HG02610 (cell line): ENCODE data around the gene XKR8.

ENCODE experiments used
- ATAC-seq: cut with Tn5 transposase; IDR thresholded peaks from one replicate; pipeline ENCODE4 v1.9.1; 2021; ENCODE audit warnings: mild to moderate bottlenecking, moderate library complexity; ENCODE audit not compliant: unreplicated experiment

The XKR8 gene

DNA sequence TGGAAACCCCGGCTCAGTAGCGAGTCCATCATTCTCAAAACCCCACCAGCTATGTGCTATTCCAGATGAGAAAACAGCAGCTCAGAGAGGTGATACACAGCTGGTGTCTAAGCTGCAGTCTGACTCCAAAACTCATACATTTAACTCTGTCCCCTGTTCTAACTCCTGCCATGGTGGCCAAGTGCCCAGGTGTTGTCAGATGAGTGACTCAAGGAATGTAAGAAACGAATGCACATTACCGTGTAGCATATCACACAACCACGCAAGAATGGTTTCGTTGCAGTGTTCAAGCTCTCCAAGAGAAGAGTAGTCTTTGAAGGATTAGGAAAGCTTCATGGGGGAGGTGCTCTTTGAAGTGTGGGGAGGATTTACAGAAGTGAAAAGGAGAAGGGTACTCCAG is 4.7 kb upstream of the XKR8 start:
- no peak for ATAC-seq

DNA sequence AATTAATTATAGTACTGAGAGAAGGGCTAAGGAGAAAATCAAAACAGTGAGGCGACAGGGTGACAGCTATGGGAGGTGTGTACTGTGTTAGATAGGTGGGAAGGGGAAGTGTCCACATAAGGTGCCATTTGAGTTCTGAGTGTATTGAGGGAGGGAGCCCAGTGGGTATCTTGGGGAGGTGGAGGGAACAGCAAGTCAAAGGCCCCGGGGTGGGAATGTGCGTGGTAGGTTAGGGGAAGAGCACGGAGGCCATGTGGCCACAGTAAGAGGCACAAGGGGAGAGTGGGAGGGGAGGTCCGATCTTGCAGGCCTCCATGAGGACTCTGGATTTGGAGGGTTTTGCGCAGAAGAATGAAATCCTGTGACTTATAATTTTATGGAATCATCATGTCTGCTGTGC is 3.0 kb upstream of the XKR8 start:
- ATAC-seq: no peak

DNA sequence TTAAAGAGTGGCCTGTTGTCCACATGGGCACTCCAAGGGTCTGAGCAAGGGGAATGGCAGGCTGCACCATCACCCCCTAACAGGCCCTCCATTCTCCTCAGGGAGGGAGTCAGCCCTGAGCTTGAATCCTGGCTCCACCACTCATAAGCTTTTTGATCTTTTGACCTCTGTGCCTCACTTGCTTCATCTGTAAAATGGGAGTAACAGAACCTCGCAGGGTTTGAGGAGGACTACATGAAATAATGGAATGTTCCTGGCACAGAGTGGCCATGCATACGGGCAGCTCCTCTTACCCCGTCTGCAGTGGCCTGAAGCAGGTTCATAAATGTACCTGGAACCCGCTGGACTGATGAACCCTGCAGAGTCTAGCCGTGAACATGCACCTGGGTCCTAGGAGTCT is 2.1 kb upstream of the XKR8 start:
- ATAC-seq: no peak

DNA sequence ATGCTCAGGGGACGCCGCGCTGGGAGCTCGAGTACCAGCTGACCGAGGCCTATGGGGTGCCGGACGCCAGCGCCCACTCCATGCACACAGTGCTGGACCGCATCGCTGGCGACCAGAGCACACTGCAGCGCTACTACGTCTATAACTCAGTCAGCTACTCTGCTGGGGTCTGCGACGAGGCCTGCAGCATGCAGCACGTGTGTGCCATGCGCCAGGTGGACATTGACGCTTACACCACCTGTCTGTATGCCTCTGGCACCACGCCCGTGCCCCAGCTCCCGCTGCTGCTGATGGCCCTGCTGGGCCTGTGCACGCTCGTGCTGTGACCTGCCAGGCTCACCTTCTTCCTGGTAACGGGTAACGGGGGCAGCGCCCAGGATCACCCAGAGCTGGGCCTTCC is 1.3 kb upstream of the XKR8 start:
- no peak for ATAC-seq

DNA sequence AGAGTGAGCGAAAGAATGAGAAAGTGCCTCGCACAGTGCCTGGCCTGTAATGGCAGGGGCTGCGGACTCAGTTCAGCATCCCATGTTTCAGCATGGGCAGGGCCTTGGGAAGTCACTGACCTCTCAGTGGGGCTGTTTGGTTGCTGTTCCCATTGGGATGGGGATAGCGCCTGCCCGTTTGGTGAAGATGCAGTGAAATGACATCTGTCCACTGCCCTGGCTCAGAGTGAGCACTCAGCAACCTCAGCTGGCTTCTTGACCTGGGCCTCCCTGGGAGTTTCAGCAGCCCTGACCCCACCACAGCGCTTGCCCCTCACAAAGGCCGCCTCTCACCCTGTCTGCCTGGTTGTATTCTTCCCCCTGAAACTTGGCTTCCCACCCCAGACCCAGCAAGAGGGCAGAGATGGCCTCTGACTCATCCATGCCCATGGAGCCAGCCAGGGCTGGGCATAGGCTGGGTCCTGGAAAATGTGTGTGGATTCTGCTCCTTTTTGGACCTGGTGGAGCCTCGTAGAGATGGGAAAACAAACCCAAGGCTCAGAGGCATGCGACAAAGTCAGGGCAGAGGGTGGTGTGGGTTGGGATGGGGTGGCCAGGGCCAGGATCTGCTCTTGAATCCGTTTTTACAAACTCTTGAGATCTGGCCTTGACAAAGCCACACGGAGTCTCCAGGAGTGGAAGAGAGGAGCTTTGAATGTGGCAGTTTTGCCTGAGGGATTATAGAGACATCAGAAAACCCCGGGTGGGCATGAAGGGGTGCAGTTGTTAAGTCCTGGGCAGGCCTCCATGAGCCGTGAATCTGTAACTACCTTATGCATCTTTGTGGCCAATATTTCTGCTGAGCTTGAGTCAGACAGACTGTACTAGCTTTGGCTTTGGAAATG is 1.2 kb downstream of the XKR8 start:
- no peak for ATAC-seq

DNA sequence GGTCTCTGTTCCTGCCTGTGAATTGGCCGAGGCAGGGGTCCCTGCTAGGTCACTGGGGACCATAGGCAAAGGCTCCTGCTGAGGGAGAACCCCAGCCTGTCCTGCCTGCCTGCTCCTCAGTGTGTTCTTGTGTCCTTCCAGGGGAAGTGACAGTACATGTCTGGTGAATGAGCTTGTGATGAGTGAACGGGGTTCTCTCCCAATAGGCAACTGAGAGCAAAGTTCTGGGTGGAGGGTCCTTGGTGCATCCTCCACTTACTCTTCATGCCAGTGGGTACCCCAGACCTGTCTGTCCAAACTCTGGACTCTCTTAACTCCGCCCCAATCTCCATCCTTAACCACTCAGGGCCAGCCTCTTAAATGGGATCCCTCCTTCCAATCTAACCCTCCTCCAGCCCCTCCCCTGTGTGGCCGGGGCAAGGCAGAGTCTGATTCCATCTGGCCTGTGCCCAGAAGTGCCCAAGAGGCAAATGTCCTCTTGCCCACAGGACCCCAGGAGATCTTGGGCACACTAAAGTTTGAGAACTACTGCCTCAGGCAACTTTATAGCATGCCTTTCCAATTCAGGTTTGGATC is 2.0 kb downstream of the XKR8 start:
- ATAC-seq: no peak

DNA sequence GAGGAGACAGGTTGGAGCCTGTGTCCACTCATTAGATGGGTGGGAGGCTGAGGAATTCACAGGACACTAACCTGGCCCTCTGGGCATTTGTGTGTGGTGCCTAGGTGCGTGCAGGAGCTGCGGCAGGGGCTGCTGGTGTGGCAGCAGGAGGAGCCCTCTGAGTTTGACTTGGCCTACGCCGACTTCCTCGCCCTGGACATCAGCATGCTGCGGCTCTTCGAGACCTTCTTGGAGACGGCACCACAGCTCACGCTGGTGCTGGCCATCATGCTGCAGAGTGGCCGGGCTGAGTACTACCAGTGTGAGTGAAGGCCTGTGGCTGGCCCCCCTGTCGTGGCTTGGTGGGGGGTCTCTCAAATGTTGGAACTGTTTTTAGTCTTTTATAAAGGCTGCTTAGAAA is 3.6 kb downstream of the XKR8 start:
- ATAC-seq: no peak

DNA sequence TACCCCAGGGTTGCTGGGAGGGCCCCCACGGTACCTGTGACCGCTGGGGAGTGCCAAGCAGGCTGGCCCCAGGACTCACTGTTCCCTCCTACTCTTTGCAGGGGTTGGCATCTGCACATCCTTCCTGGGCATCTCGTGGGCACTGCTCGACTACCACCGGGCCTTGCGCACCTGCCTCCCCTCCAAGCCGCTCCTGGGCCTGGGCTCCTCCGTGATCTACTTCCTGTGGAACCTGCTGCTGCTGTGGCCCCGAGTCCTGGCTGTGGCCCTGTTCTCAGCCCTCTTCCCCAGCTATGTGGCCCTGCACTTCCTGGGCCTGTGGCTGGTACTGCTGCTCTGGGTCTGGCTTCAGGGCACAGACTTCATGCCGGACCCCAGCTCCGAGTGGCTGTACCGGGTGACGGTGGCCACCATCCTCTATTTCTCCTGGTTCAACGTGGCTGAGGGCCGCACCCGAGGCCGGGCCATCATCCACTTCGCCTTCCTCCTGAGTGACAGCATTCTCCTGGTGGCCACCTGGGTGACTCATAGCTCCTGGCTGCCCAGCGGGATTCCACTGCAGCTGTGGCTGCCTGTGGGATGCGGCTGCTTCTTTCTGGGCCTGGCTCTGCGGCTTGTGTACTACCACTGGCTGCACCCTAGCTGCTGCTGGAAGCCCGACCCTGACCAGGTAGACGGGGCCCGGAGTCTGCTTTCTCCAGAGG is 6.8 kb downstream of the XKR8 start:
- ATAC-seq: no peak

DNA sequence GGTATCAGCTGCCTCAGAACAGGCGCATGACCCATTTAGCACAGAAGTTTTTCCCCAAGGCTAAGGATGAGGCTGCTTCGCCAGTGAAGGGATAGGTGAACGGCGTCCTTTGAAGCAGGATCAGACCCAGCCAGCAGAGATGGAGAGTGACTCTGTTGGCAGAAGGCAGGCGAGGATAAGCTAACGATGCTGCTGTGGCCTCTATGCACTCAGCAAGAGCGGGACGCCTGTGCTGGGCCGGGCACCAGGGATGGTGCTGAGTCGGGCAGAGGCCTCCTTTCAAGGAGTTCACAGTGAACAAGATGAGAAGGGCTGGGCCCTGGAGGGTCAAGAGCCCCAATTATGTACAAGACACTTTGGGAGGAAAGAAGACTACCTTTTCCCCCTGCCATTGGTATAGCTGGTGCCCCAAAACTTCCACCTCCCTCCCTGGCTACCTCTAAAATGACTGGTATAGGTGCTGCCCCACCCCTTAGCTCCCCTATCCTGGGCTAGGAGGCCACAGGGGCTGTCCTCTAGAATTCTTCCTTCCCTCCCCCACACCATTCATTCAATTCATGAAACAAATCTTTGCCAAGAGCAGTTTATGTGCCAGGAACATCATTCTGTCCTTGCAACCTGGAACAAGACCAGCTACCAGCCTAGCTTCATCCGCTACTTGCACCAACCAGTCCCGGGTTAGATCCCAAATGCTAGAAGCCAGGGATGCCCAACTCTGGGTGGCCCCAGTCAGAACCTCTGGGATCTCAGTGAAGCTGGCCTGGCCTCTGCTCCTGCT is 7.5 kb downstream of the XKR8 start:
- ATAC-seq: no peak

DNA sequence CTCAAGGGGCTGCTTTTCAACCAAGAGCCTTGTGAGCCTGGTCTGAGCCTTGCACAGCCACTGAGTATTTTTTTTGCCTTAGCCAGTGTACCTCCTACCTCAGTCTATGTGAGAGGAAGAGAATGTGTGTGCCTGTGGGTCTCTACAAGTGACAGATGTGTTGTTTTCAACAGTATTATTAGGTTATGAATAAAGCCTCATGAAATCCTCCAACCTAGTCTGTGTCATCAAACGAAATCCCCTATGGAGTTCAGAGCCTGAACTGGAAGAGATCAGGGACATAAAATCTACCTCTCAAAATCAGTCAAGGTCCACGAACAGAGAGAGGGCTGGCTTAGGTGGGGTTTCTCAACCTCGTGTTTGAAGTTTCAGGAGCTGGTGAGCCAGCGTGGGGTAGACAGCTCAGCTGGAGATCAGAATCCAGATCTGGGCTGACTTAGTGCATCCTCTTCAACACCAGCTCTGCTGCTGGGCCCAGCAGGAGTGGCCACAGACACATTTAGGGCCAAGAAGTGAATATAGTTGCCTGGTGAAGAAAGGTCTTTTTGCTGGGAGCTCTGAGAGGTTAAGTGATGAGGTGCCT is 8.2 kb downstream of the XKR8 start:
- no peak for ATAC-seq

DNA sequence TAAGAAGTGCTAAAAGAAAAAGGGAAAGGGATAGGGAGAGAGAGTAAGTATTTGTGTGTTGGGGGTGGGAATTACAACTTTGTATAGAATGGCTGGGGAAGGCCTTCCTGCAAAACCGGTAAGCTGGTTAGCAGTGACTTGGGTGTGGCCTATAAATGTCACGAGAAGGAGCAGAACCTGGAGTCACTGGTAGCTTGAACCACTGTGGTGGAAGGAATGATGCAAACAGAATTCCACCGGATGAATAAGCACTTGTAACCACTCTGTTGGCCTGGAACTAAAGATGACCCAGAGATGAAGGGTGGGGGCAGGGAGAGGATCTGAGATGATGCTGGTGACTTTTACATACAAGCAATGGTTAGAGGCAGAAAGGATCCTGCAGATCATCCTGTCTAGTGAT is 8.9 kb downstream of the XKR8 start:
- ATAC-seq: no peak

DNA sequence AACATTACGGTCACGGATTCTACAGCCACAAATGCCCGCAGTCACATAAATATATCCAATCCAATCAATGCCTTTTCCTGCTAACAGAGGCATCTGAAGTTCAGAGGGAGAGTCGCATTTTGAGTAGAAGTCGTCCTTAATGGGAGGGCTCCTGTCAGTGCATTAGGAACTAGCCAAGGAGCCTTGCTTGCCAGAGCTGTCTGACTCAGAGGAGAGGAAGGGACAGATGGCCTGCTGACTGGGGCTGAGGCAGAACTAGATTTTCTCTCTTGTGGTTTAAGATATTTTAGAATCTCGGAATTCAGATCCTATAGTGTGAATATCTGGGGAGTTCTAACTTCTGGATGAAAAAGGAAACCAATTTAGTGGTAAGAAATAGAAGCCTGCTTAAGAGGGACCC is 10.6 kb downstream of the XKR8 start:
- ATAC-seq: no peak

DNA sequence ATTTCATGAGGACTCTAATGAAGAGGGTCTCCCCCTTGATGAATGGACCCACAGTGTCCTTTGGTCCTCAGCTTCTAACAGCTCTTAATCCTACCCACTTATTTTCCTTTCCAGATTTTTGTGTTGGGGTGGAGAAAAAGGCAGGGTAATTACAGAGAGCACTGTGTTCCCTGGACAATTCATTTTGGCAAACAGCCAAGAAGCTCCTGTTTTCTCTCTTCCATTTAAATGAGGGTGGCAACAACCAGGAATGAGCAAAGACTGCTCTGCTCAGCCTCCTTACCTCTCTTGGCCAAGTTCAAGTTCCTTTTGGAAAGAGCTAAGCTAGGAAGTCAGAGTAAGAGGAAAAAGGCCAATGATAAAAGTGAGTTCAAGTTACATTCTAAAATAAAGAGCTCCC is 11.9 kb downstream of the XKR8 start:
- ATAC-seq: no peak

DNA sequence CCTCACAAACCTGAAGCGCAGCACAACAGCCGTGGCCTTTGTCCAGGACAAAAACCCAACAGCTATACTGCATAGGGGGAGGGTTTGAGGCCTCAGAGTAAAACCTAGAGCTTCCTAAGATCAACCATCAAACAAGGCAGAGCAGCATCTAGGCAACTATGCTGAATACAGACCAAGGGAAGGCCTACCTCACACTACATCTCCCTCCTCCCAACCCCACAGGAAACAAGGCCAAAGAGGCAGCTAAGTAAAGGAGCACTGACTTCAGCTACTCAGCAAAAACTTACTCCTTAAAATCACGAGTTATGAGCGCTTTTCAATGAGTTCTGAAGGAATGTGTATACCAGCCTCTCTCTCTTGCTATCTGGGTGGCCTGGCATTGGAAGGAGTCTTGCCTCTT is 12.4 kb downstream of the XKR8 start:
- no peak for ATAC-seq

DNA sequence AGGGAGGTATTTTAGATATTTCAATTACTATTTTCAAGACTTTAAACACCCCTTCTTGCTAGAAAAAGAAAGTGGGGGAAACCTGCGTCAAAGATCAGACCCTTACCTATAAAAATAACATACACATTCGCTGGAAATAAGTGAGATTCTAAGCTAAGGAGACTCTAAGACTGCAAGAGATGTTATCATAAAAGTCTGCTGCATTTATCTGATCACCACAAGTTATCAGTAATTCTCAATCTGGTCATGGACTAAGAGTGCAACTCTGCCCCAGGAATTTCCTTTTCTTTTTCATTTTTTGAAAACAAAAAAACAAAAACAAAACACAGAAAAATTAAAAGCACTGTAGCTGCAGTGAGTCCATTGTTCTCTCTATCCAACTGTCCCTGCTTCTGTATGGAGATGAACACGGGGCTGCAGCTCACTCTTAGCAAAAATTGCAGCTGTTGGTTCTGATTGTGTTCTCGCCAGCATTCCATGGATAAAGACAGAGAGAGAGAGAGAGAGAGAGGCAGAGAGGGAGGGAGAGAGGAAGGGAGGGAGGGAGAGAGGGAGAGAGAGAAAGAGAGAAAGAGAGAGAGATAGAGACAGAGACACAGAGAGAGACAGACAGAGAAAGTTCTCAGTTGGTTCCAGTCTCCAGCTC is 14.1 kb downstream of the XKR8 start:
- ATAC-seq: no peak

DNA sequence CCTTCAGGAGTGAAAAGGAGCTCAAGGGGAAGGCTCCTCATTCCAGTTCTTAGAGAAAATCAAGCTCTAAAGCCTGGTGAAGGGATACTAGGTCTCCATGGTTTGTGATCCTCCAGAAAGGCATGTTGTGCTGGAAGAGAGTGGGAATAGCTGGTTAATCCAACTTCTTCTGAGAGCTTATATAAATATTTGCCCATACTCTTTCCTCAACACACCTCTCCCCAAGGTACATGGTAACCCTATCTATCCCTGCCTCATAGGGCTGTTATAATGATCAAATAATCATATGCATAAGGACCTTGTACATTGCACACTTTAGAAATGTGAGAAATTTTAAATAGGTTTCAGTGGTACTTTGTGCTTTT is 14.6 kb downstream of the XKR8 start:
- ATAC-seq: no peak

DNA sequence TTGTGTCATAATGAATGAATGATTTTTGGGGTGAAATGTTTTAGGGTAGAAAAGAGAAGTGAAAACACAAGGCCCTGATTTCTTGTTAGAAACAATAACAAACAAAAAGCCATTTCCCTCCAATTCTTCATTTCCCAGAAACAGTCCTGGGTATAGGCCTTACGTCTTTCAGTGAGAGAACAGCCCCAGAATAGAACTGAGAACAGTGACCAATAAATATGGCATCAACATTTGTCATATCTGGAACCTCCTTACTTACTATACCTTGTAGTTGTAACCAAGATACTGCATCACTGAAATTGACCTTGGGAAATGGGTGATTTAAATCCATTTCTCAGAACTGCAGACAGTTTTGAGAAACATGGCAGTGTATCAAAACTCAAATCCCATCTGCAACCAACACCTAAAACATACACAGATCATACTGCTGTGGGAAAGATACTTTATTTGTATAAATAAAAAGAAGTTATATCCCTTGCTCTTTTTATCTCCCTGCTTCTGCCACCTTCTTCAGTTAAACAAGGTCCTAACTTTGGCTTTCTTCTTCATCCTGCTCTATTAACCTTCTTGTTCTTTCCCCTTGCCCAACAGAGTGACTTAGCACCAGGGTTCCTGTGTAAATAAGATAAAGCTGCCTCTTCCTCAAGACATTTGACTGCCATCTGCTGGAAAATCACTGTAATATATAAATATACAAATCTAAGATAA is 19.5 kb downstream of the XKR8 start:
- no peak for ATAC-seq

DNA sequence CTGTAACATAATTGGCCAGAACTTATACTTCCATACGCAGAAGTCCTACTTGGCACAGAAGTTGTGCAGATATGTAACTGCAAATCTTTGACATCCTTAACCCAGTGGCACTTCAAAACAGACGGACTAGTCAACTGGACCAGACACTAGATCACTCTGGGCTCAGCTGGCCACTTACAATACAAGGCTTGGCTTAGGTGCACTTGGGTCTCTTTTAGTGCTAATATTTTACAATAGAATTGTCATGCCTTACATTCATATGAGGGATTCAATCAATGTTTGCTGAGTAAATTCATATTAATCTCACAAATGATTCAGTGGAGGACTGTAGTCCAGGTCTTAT is 20.1 kb downstream of the XKR8 start:
- no peak for ATAC-seq

DNA sequence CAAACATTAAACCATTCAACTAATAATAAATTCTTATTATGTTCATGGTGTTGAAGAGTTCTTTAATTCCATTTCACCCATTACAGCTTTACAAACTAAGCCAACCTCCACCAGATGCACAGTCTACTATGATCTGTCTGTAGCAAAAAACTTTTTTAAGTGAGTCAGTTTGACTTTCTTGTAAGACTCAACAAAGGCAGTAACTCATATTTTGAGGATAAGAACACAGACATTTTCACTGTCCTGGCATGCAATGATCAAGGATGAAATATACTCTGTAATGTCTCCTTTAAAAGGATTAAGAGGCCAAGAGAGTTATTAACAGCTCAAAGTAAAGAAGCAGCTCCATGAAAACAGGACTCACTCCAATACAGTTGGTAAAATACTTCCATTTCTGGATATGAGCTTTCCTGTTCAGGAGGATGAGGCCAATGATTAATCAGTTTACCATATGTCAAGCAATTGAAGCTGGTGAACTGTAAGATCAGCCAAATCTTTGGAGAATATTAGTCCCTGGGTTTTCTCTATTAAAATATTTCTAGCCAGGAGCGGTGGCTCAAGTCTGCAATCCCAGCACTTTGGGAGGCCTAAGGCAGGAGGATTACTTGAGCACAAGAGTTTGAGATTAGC is 20.6 kb downstream of the XKR8 start:
- no peak for ATAC-seq

DNA sequence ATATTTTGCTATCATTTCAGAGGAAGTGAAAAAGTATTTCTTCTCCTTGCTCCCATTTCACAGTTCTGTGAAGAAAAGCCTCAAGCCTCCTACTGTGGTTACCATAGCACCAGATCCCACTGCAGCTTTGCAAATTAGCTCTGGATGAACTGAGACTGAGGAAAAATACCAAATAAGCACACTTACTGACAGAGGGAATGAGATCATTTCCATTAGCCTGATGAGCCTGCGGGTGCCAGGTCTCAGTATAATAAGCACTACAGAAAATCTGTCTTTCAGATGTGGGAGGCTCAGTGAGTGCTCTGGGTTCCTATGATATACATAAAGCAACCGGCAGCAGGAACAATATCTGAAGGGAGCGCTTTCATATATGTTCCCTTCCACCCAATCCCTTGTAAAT is 21.4 kb downstream of the XKR8 start:
- no peak for ATAC-seq
